Liver (tissue), 3 donors: ENCODE measurements around the gene CCT4.

Source experiments
- GABPA ChIP-seq, 2 donors: IDR thresholded peaks in 1 of 2; conservative IDR thresholded peaks in 1 of 2; 2 replicates each; pipeline ENCODE4 v1.6.1; 2016; ENCODE audit warnings: antibody characterized with exemption in 2 of 2, mild to moderate bottlenecking in 1 of 2, moderate library complexity in 1 of 2
- HNF4A ChIP-seq, 2 donors: conservative IDR thresholded peaks; 2 replicates each; pipeline ENCODE4 v1.6.1; 2016; ENCODE audit warnings: antibody characterized with exemption in 2 of 2, mild to moderate bottlenecking in 2 of 2
- HNF4G ChIP-seq: IDR thresholded peaks from 2 replicates; pipeline ENCODE4 v1.6.1; 2016; ENCODE audit warnings: antibody characterized with exemption
- JUND ChIP-seq, 2 donors: IDR thresholded peaks; 2 replicates each; pipeline ENCODE4 v1.6.1; 2016; ENCODE audit warnings: antibody characterized with exemption in 2 of 2
- NR2F2 ChIP-seq: IDR thresholded peaks from 2 replicates; pipeline ENCODE4 v1.6.1; 2016; ENCODE audit warnings: antibody characterized with exemption
- RAD21 ChIP-seq, 2 donors: IDR thresholded peaks; 2 replicates each; pipeline ENCODE4 v1.6.1; 2016; ENCODE audit warnings: antibody characterized with exemption in 2 of 2, mild to moderate bottlenecking in 2 of 2
- SP1 ChIP-seq: IDR thresholded peaks from 2 replicates; pipeline ENCODE4 v1.6.1; 2018; ENCODE audit warnings: antibody characterized with exemption, mild to moderate bottlenecking
- TAF1 ChIP-seq: conservative IDR thresholded peaks from 2 replicates; pipeline ENCODE4 v1.6.1; 2016; ENCODE audit warnings: antibody characterized with exemption, mild to moderate bottlenecking
- YY1 ChIP-seq: IDR thresholded peaks from 2 replicates; pipeline ENCODE4 v1.6.1; 2016; ENCODE audit warnings: antibody characterized with exemption, mild to moderate bottlenecking
- TF ChIP-seq, protein P1 (sequence below): IDR thresholded peaks from 2 replicates; pipeline ENCODE4 v1.6.1; 2016; ENCODE audit warnings: antibody characterized with exemption, mild to moderate bottlenecking
- TF ChIP-seq, protein P2 (sequence below): fragments of 150-350 bp; IDR thresholded peaks from 2 replicates; pipeline ENCODE4 v1.5.1; 2017; ENCODE audit warnings: improper control_type of control experiment, low read depth, low read length; ENCODE audit not compliant: missing input control
- TF ChIP-seq, protein P3 (sequence below): IDR thresholded peaks from 2 replicates; pipeline ENCODE4 v1.6.1; 2016; ENCODE audit warnings: antibody characterized with exemption
- TF ChIP-seq, protein P4 (sequence below): IDR thresholded peaks from 2 replicates; pipeline ENCODE4 v1.6.1; 2016; ENCODE audit warnings: antibody characterized with exemption
- TF ChIP-seq, protein P5 (sequence below): IDR thresholded peaks from 2 replicates; pipeline ENCODE4 v1.6.1; 2016; ENCODE audit warnings: antibody characterized with exemption
- donor health status: healthy.
- donor health status: healthy.

DNA sequence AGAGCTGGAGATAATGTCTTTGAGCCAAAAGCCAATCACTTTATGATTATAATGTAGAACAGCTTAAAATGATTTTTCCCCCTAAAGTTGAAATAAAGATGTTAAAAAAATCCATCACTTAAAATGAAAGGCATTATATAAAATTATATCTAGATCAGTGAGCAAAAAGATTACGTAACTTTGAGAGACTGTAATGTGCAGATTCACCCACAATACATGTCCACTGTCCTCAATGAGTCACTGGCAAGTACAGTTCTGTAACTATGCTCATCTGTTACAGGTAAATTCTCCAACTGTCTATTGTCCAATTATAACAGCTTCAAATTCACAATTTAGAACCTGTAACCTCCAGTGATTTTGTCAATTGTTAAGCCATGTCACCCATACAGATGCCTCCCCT lies 53.6 kb downstream of the CCT4 start:
- TF ChIP-seq, protein P1, sequence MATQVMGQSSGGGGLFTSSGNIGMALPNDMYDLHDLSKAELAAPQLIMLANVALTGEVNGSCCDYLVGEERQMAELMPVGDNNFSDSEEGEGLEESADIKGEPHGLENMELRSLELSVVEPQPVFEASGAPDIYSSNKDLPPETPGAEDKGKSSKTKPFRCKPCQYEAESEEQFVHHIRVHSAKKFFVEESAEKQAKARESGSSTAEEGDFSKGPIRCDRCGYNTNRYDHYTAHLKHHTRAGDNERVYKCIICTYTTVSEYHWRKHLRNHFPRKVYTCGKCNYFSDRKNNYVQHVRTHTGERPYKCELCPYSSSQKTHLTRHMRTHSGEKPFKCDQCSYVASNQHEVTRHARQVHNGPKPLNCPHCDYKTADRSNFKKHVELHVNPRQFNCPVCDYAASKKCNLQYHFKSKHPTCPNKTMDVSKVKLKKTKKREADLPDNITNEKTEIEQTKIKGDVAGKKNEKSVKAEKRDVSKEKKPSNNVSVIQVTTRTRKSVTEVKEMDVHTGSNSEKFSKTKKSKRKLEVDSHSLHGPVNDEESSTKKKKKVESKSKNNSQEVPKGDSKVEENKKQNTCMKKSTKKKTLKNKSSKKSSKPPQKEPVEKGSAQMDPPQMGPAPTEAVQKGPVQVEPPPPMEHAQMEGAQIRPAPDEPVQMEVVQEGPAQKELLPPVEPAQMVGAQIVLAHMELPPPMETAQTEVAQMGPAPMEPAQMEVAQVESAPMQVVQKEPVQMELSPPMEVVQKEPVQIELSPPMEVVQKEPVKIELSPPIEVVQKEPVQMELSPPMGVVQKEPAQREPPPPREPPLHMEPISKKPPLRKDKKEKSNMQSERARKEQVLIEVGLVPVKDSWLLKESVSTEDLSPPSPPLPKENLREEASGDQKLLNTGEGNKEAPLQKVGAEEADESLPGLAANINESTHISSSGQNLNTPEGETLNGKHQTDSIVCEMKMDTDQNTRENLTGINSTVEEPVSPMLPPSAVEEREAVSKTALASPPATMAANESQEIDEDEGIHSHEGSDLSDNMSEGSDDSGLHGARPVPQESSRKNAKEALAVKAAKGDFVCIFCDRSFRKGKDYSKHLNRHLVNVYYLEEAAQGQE: no peak
- TF ChIP-seq, protein P2, sequence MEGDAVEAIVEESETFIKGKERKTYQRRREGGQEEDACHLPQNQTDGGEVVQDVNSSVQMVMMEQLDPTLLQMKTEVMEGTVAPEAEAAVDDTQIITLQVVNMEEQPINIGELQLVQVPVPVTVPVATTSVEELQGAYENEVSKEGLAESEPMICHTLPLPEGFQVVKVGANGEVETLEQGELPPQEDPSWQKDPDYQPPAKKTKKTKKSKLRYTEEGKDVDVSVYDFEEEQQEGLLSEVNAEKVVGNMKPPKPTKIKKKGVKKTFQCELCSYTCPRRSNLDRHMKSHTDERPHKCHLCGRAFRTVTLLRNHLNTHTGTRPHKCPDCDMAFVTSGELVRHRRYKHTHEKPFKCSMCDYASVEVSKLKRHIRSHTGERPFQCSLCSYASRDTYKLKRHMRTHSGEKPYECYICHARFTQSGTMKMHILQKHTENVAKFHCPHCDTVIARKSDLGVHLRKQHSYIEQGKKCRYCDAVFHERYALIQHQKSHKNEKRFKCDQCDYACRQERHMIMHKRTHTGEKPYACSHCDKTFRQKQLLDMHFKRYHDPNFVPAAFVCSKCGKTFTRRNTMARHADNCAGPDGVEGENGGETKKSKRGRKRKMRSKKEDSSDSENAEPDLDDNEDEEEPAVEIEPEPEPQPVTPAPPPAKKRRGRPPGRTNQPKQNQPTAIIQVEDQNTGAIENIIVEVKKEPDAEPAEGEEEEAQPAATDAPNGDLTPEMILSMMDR: no peak
- TF ChIP-seq SP1 (no peak), YY1 (no peak), JUND (IDR thresholded peaks at IDR 0.05) (no peak), RAD21 (IDR thresholded peaks at IDR 0.05) (no peak), GABPA (IDR thresholded peaks at IDR 0.05 in 1 of 2, conservative IDR thresholded peaks at IDR 0.05 in 1 of 2) (no peak), TAF1 (no peak), HNF4A (conservative IDR thresholded peaks at IDR 0.05) (no peak), NR2F2 (no peak), HNF4G (no peak)
- TF ChIP-seq, protein P3, sequence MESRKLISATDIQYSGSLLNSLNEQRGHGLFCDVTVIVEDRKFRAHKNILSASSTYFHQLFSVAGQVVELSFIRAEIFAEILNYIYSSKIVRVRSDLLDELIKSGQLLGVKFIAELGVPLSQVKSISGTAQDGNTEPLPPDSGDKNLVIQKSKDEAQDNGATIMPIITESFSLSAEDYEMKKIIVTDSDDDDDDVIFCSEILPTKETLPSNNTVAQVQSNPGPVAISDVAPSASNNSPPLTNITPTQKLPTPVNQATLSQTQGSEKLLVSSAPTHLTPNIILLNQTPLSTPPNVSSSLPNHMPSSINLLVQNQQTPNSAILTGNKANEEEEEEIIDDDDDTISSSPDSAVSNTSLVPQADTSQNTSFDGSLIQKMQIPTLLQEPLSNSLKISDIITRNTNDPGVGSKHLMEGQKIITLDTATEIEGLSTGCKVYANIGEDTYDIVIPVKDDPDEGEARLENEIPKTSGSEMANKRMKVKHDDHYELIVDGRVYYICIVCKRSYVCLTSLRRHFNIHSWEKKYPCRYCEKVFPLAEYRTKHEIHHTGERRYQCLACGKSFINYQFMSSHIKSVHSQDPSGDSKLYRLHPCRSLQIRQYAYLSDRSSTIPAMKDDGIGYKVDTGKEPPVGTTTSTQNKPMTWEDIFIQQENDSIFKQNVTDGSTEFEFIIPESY: no peak
- TF ChIP-seq, protein P4, sequence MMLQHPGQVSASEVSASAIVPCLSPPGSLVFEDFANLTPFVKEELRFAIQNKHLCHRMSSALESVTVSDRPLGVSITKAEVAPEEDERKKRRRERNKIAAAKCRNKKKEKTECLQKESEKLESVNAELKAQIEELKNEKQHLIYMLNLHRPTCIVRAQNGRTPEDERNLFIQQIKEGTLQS: no peak
- TF ChIP-seq, protein P5, sequence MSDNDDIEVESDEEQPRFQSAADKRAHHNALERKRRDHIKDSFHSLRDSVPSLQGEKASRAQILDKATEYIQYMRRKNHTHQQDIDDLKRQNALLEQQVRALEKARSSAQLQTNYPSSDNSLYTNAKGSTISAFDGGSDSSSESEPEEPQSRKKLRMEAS: no peak
